ENCODE results near the gene APBB1IP.
"Not testable (repeated sequence)": the region's sequence is repeated elsewhere in the genome, so short reads cannot be mapped to it uniquely, and the experiment has no call there.

Gene APBB1IP

GRCh38 chr10:26468291-26468690 is 30.1 kb downstream of the APBB1IP start:
- peak; percentile 92 for DNase-seq
- in situ Hi-C loops (cut with HindIII; ENCODE audit: low pct_ligation_motif_present, low pct_unique_long_range_greater_than_20kb, low sequenced_read_pairs) = no loop called here

- DNase-seq = peak; percentile 37
- in situ Hi-C loops (cut with HindIII; ENCODE audit: low pct_ligation_motif_present, low pct_unique_long_range_greater_than_20kb, low sequenced_read_pairs) = no loop called here
Measured at GRCh38 chr10:26468700-26469099, 30.6 kb downstream of the APBB1IP start.

GRCh38 chr10:26472492-26472778 is 34.3 kb downstream of the APBB1IP start:
- in situ Hi-C loops (cut with HindIII; ENCODE audit: low pct_ligation_motif_present, low pct_unique_long_range_greater_than_20kb, low sequenced_read_pairs) = no loop called here
- DNase-seq = no peak

GRCh38 chr10:26474026-26474425 is 35.9 kb downstream of the APBB1IP start:
- no peak for DNase-seq
- in situ Hi-C loops (cut with HindIII; ENCODE audit: low pct_ligation_motif_present, low pct_unique_long_range_greater_than_20kb, low sequenced_read_pairs) = no loop called here

GRCh38 chr10:26474845-26475244 is 36.7 kb downstream of the APBB1IP start:
- DNase-seq; in situ Hi-C loops (cut with HindIII; ENCODE audit: low pct_ligation_motif_present, low pct_unique_long_range_greater_than_20kb, low sequenced_read_pairs): not testable (repeated sequence)

GRCh38 chr10:26475386-26475785 is 37.2 kb downstream of the APBB1IP start:
- no peak for DNase-seq
- in situ Hi-C loops (cut with HindIII; ENCODE audit: low pct_ligation_motif_present, low pct_unique_long_range_greater_than_20kb, low sequenced_read_pairs) = no loop called here

GRCh38 chr10:26477501-26477900 is 39.4 kb downstream of the APBB1IP start:
- in situ Hi-C loops (cut with HindIII; ENCODE audit: low pct_ligation_motif_present, low pct_unique_long_range_greater_than_20kb, low sequenced_read_pairs) = no loop called here
- DNase-seq = no peak

GRCh38 chr10:26478061-26478460 is 39.9 kb downstream of the APBB1IP start:
- in situ Hi-C loops (cut with HindIII; ENCODE audit: low pct_ligation_motif_present, low pct_unique_long_range_greater_than_20kb, low sequenced_read_pairs) = no loop called here

GRCh38 chr10:26479766-26480492 is 41.8 kb downstream of the APBB1IP start:
- DNase-seq = no peak
- in situ Hi-C loops (cut with HindIII; ENCODE audit: low pct_ligation_motif_present, low pct_unique_long_range_greater_than_20kb, low sequenced_read_pairs) = no loop called here

More at GRCh38 chr10:26478061-26478460, 39.9 kb downstream of the APBB1IP start:
- DNase-seq = no peak

GRCh38 chr10:26481315-26481692 is 43.2 kb downstream of the APBB1IP start:
- no peak for DNase-seq
- in situ Hi-C loops (cut with HindIII; ENCODE audit: low pct_ligation_motif_present, low pct_unique_long_range_greater_than_20kb, low sequenced_read_pairs) = no loop called here

GRCh38 chr10:26481914-26482550 is 43.9 kb downstream of the APBB1IP start:
- in situ Hi-C loops (cut with HindIII; ENCODE audit: low pct_ligation_motif_present, low pct_unique_long_range_greater_than_20kb, low sequenced_read_pairs) = no loop called here
- DNase-seq = no peak

- DNase-seq = no peak
- in situ Hi-C loops (cut with HindIII; ENCODE audit: low pct_ligation_motif_present, low pct_unique_long_range_greater_than_20kb, low sequenced_read_pairs) = no loop called here
Measured at GRCh38 chr10:26483554-26483953, 45.4 kb downstream of the APBB1IP start.

- in situ Hi-C loops (cut with HindIII; ENCODE audit: low pct_ligation_motif_present, low pct_unique_long_range_greater_than_20kb, low sequenced_read_pairs) = no loop called here
- DNase-seq = peak; percentile 31
Measured at GRCh38 chr10:26485150-26485941, 47.2 kb downstream of the APBB1IP start.

- DNase-seq = peak; percentile 93
- in situ Hi-C loops (cut with HindIII; ENCODE audit: low pct_ligation_motif_present, low pct_unique_long_range_greater_than_20kb, low sequenced_read_pairs) = no loop called here
Measured at GRCh38 chr10:26486304-26486703, 48.2 kb downstream of the APBB1IP start.

- DNase-seq = peak; percentile 97
- in situ Hi-C loops (cut with HindIII; ENCODE audit: low pct_ligation_motif_present, low pct_unique_long_range_greater_than_20kb, low sequenced_read_pairs) = no loop called here
Measured at GRCh38 chr10:26486990-26487850, 49.1 kb downstream of the APBB1IP start.

- in situ Hi-C loops (cut with HindIII; ENCODE audit: low pct_ligation_motif_present, low pct_unique_long_range_greater_than_20kb, low sequenced_read_pairs) = no loop called here
- DNase-seq = peak; percentile 64
Measured at GRCh38 chr10:26488344-26488743, 50.2 kb downstream of the APBB1IP start.

GRCh38 chr10:26489081-26489480 is 50.9 kb downstream of the APBB1IP start:
- no peak for DNase-seq
- in situ Hi-C loops (cut with HindIII; ENCODE audit: low pct_ligation_motif_present, low pct_unique_long_range_greater_than_20kb, low sequenced_read_pairs) = no loop called here

- in situ Hi-C loops (cut with HindIII; ENCODE audit: low pct_ligation_motif_present, low pct_unique_long_range_greater_than_20kb, low sequenced_read_pairs); DNase-seq: not testable (repeated sequence)
Measured at GRCh38 chr10:26490367-26490766, 52.2 kb downstream of the APBB1IP start.

- in situ Hi-C loops (cut with HindIII; ENCODE audit: low pct_ligation_motif_present, low pct_unique_long_range_greater_than_20kb, low sequenced_read_pairs) = no loop called here
- DNase-seq = no peak
Measured at GRCh38 chr10:26491276-26491675, 53.1 kb downstream of the APBB1IP start.
